Activated CD8-positive, alpha-beta T cell treated with anti-CD3 and anti-CD28 coated beads, Interleukin-2, amount 10 ng/mL, durations not matched to agents 7 days and 5 days (primary cell): ENCODE measurements around the gene LARP4B. TPM values are rescaled to one million over a fixed set of nuclear protein-coding genes. Genes with fewer than 3 reads are reported as not detected.

Experiments
- ATAC-seq: fragments of 150-1000 bp; cut with Tn5 transposase; one replicate; pipeline ENCODE4 v1.10.0; 2021; ENCODE audit warnings: moderate library complexity
- CTCF ChIA-PET: fragments of 350-600 bp; sonication (Branson Sonifier 250); formaldehyde crosslinking; loops from one replicate; lab custom pipeline; 2021; ENCODE audit warnings: antibody characterized with exemption; lab: Charles Lee
- POLR2A ChIA-PET: fragments of 350-600 bp; sonication (Branson Sonifier 250); formaldehyde crosslinking; loops from one replicate; lab custom pipeline; 2021; ENCODE audit warnings: antibody characterized with exemption; lab: Charles Lee
- DNase-seq: peaks from one replicate; pipeline ENCODE4 v3.0.0-alpha.2; 2020
- H3K27ac Mint-ChIP-seq: one replicate; pipeline ENCODE4 v1.8.0; 2021; ENCODE audit warnings: mild to moderate bottlenecking, mixed read lengths
- H3K27me3 Mint-ChIP-seq: one replicate; pipeline ENCODE4 v1.8.0; 2021; ENCODE audit warnings: low read depth, mixed read lengths
- H3K36me3 Mint-ChIP-seq: one replicate; pipeline ENCODE4 v1.8.0; 2021; ENCODE audit warnings: low read depth, mixed read lengths
- H3K4me1 Mint-ChIP-seq: one replicate; pipeline ENCODE4 v1.8.0; 2021; ENCODE audit warnings: low read depth, mixed read lengths
- H3K4me3 Mint-ChIP-seq: one replicate; pipeline ENCODE4 v1.8.0; 2021; ENCODE audit warnings: mild to moderate bottlenecking, mixed read lengths
- H3K9me3 Mint-ChIP-seq: one replicate; pipeline ENCODE4 v1.8.0; 2022; ENCODE audit warnings: mixed read lengths; ENCODE audit not compliant: insufficient read depth
- total RNA-seq, 2 experiments: library from RNA; stranded (reverse); gene quantifications; one replicate each; pipeline ENCODE4 v1.2.3, GENCODE V29; 2021

LARP4B gene
- total RNA-seq, 2 experiments from 2014 or later: 107 to 108 TPM

DNA sequence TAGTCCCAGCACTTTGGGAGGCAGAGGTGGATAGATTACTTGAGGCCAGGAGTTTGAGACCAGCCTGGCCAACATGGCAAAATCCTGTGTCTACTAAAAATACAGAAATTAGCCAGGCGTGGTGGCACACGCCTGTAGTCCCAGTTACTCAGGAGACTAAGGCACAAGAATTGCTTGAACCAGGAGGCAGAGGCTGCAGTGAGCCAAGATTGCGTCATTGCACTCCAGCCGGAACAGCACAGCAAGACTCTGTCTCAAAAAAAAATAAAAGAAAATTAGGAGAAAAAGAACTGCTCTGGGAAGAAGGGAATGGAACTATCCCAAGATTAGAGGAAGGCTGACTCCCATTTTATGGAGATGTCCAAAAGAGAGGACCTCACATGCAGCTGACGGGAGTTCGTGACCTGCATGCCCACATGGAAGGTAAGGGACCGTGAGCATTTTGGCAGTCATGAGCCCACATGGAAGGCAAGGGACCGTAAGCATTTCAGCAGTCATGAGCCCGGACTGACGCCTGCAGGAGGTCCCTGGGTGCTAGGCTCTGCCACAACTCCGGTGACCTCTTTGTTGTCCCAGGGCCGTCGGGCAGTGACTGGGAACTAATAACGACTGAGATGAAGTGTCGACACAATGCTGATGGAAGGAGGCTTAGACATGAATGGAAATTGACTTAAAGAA, 38.1 kb upstream of the LARP4B start:
- no peak overlapping the region for H3K4me3 Mint-ChIP-seq
- no peaks in the 10 kb centered on the region for H3K9me3 Mint-ChIP-seq
- ChIA-PET CTCF (no interaction called here), POLR2A (no interaction called here)
- DNase-seq (no peak), ATAC-seq (no peak)
- H3K27ac Mint-ChIP-seq: no peak overlapping the region
- no peaks in the 10 kb centered on the region for H3K36me3 Mint-ChIP-seq
- peaks cover 7% of the 10 kb centered on the region for H3K4me1 Mint-ChIP-seq
- H3K27me3 Mint-ChIP-seq: peaks cover 20% of the 10 kb centered on the region

DNA sequence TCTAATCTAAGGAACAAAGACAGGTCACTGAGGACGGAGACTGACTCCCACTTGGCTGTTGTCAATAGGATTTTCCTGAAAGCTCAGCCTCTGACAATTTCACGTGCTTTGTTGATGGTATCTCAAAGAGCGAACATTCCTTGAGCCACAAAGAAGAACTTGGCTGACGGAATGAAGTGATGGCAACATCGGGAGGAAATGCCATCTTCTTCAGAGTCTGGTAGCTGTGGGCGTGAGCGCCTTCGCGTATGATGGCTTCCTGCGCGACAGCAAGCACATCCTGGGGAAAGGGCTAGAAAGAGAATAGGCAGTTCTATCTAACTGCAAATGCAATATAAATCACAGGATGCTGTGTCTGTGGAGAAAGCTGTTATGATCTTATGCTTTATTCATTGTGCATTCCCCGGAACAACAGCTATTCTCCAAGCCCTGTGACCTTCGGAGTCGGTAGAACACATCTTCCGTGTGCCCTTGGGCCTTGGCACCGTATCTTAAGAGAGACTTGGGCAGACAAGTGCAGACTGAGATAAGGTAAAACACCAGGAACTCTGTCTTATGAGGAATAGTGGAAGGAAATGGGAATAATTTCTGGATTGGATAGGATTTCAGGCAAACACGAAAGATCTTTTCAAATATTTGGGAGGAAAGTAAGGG, 37.2 kb upstream of the LARP4B start:
- Mint-ChIP-seq H3K4me3 (no peak overlapping the region), H3K27ac (no peak overlapping the region), H3K9me3 (no peaks in the 10 kb centered on the region), H3K27me3 (peaks cover 20% of the 10 kb centered on the region), H3K4me1 (peaks cover 7% of the 10 kb centered on the region), H3K36me3 (no peaks in the 10 kb centered on the region)
- ATAC-seq (no peak), DNase-seq (no peak)
- POLR2A ChIA-PET: no interaction called here
- CTCF ChIA-PET: no interaction called here

DNA sequence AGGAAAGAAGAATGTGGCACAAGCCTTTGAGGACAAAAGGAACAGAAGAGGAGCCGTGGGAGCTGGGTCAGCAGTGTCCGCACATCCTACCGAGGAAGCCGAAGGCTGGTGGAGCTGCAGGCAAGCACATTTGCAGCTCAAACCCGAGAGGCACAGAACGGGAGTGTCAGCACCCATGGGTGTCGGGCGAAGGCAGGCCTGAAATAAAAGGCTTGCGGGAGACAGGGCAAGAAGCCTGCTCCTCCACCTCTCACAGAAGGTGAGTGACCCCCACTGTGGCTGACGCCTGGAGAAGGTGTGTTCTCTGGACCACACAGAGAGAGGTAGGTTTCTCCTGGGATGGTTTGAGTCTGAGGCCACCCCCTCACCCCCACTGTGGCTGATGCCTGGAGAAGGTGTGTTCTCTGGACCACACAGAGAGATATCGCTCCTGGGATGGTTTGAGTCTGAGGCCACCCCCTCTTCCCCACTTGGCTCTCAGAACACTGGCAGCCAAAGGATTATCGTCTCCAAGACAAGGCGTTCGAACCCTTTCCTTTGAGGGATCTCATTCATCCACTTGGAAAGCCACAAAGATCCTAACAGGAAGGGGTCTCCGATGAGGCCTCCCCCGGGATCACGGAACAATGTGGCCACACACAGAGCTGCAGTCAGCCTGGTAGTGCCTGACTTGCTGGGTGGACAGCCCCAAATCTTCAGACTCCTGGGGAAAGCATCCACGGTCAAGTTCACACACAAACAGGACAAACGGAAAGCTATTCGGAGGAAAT, 35.1 kb upstream of the LARP4B start:
- Mint-ChIP-seq H3K27ac (no peak overlapping the region), H3K36me3 (no peaks in the 10 kb centered on the region), H3K27me3 (peaks cover 20% of the 10 kb centered on the region), H3K9me3 (no peaks in the 10 kb centered on the region), H3K4me3 (no peak overlapping the region), H3K4me1 (peaks cover 7% of the 10 kb centered on the region)
- no peak for DNase-seq
- ChIA-PET POLR2A (no interaction called here), CTCF (no interaction called here)
- ATAC-seq: no peak

DNA sequence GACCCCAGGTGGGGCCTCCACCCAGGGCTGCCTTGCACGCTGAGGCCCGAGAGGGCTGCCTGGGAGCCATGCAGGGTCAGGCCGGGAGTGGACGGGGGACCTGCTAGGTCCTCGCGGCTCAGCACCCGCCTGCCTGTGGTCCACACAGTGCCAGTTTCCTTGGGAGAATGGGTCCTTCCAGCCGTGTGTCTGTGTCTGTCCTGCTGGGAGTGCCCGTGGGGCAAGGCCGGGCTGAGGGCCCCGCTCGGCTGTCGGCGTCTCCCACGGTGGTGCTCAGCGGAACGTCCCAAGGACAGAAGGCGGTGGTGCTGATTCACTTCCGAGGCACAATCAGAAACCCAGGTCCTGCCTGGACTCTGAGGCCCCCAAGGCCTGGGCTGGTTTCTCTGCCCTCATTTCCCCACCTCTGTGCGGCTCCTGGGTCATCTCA, 33.5 kb upstream of the LARP4B start:
- CTCF ChIA-PET: no interaction called here
- DNase-seq (no peak), ATAC-seq (no peak)
- no peak overlapping the region for H3K4me3 Mint-ChIP-seq
- POLR2A ChIA-PET: interaction anchor here (0.7 kb wide), 1 partner anchor 535 kb away, joined by 3 read pairs; no protein-coding TSS in a partner anchor
- H3K36me3 Mint-ChIP-seq: no peaks in the 10 kb centered on the region
- peaks cover 7% of the 10 kb centered on the region for H3K4me1 Mint-ChIP-seq
- H3K27ac Mint-ChIP-seq: no peak overlapping the region
- peaks cover 20% of the 10 kb centered on the region for H3K27me3 Mint-ChIP-seq
- no peaks in the 10 kb centered on the region for H3K9me3 Mint-ChIP-seq

DNA sequence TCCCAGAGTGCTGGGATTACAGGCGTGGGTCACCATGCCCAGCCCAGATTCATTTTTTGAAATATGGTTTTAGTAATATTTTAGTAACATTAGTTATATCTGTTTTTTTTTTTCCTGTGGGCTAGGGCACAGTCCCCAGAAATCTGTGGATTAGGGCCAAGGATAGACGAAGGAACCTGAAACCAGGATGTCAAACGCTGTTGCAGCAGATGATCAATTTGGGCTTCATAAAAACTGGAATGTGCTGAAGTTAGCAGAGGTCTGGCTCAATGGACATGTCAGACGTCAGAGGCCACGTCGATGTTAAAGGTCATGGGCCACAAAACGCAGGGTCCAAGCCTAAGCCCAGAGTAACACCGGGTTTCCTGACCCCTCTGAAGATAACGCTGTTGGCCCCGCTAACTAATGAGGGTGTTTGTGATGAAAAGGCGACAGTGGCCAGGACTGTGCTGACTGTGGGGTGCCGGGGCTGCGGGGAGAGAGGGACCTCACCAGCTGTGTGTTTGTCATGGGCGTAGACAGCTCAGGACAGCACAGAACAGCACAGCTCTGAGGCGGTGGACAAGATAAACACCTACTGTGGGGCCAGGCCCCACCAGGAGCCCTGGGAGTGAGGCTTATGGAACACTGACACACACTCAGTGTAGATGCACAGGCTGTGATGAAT, 32.9 kb upstream of the LARP4B start:
- CTCF ChIA-PET: no interaction called here

DNA sequence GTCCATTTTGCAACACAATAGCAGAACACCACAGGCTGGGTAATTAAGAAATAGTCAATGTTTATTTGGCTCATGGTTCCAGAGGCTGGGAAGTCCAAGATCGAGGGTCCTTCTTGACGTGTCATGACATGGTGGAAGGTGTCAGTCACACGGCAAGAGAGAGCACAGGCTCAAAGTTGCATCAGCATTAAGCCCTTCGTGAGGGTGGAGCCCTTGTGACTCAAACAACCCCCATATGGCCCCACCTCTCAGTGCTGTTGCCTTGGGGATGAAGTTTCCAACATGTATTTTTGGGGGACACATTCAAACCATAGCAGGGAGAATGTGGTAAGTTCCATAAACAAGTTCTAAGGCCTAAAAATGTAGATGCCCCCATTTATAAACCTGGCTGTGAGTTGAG, 32.1 kb upstream of the LARP4B start:
- DNase-seq: no peak
- POLR2A ChIA-PET: no interaction called here
- no peak overlapping the region for H3K4me3 Mint-ChIP-seq

More for the DNA sequence above, 32.9 kb upstream of the LARP4B start:
- Mint-ChIP-seq H3K27ac (no peak overlapping the region), H3K4me1 (peaks cover 7% of the 10 kb centered on the region), H3K36me3 (no peaks in the 10 kb centered on the region), H3K4me3 (no peak overlapping the region), H3K27me3 (peaks cover 17% of the 10 kb centered on the region), H3K9me3 (no peaks in the 10 kb centered on the region)
- ATAC-seq (no peak), DNase-seq (no peak)
- POLR2A ChIA-PET: no interaction called here

DNA sequence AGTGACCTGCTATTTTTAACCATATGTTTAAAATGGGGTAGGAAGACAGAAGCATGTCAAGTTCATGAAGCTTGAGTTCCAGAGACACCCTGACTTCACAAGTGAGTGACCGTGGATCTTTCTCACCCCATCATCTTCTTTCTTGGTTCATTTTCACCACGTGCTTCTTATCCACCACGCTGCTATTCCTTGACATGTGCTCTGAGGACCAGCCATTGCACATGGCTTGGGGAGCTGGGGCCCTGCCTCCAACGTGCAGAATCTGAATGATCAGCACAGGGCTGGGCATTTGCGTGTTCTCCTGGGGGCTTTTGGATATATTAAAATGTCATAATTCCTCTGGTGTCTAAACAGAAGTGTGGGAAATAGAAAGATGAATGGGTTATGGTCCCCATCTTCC, 31.7 kb upstream of the LARP4B start:
- peaks cover 7% of the 10 kb centered on the region for H3K4me1 Mint-ChIP-seq
- POLR2A ChIA-PET: no interaction called here
- CTCF ChIA-PET: no interaction called here
- H3K27ac Mint-ChIP-seq: no peak overlapping the region
- ATAC-seq (no peak), DNase-seq (no peak)
- H3K36me3 Mint-ChIP-seq: no peaks in the 10 kb centered on the region
- H3K9me3 Mint-ChIP-seq: no peaks in the 10 kb centered on the region
- no peak overlapping the region for H3K4me3 Mint-ChIP-seq
- H3K27me3 Mint-ChIP-seq: peaks cover 8% of the 10 kb centered on the region

More for the DNA sequence above, 32.1 kb upstream of the LARP4B start:
- peaks cover 7% of the 10 kb centered on the region for H3K4me1 Mint-ChIP-seq
- H3K27me3 Mint-ChIP-seq: peaks cover 10% of the 10 kb centered on the region
- no peaks in the 10 kb centered on the region for H3K9me3 Mint-ChIP-seq
- CTCF ChIA-PET: no interaction called here
- ATAC-seq: no peak
- H3K36me3 Mint-ChIP-seq: no peaks in the 10 kb centered on the region
- no peak overlapping the region for H3K27ac Mint-ChIP-seq

DNA sequence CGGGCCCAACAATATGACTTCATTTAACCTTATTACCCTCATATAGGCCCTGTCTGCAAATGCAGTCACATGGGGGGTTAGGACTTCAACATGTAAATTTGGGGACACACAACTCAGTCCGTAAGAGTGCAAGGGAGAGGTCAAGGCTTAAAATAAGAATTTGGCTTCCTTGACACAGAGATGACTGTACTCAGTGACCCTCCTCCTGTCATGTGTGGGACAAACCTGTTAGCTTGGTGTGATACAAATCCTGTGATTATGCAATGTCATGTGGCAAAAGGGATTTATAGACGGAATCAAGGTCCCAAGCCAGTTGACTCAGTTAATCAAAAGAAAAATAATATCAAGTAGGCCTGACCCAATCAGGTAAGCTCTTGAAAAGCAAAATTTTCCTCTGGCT, 30.8 kb upstream of the LARP4B start:
- Mint-ChIP-seq H3K4me3 (no peak overlapping the region), H3K36me3 (no peaks in the 10 kb centered on the region), H3K27ac (no peak overlapping the region), H3K9me3 (no peaks in the 10 kb centered on the region), H3K4me1 (peaks cover 6% of the 10 kb centered on the region), H3K27me3 (peaks cover 8% of the 10 kb centered on the region)
- ChIA-PET CTCF (no interaction called here), POLR2A (no interaction called here)
- DNase-seq: no peak
- ATAC-seq: no peak

DNA sequence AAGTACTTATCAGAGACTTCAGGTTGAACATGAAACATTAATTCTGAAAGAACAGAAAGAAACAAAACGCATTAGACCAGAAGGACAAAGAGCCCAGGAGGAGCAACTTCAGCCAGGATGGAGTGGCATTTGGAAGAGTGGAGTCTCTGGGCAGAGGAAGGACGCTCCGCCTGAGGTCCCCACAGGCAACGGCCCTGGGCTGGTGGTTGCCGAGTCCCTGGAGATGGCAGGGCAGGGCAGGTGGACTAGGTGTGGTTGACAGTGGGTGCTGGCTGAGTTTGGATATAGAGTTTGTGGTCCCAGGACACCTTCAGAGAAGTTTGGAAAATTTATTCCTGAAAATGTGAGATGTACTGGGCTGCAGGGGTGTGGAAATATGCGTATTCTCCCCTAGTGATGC, 27.4 kb upstream of the LARP4B start:
- ChIA-PET POLR2A (no interaction called here), CTCF (no interaction called here)
- ATAC-seq (no peak), DNase-seq (no peak)
- Mint-ChIP-seq H3K27me3 (peaks cover 5% of the 10 kb centered on the region), H3K4me1 (no peaks in the 10 kb centered on the region), H3K4me3 (no peak overlapping the region), H3K27ac (no peak overlapping the region), H3K36me3 (no peaks in the 10 kb centered on the region), H3K9me3 (no peaks in the 10 kb centered on the region)

DNA sequence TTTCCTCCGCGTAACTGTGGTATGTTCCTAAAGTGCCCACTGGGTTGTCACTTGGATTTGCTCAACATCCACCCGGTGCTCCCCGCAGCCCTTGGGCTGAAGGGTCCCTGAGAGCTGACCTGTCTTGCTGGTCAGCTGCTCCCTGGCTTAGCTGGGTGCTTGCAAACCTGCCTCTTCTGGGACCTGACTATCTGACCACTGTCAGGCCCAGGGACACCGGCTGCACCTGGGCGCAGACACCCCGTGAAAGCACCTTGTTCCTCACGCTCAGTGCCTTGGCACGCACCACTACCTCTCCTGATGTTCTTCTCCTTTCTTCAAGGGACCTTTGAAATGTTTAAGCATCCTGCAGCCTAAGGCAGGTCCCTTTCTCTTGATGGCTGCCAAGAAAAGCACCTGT, 26.6 kb upstream of the LARP4B start:
- CTCF ChIA-PET: no interaction called here
- Mint-ChIP-seq H3K27ac (no peak overlapping the region), H3K27me3 (peaks cover 5% of the 10 kb centered on the region), H3K4me3 (no peak overlapping the region), H3K36me3 (no peaks in the 10 kb centered on the region), H3K9me3 (no peaks in the 10 kb centered on the region), H3K4me1 (no peaks in the 10 kb centered on the region)
- DNase-seq: no peak
- no peak for ATAC-seq
- POLR2A ChIA-PET: no interaction called here

DNA sequence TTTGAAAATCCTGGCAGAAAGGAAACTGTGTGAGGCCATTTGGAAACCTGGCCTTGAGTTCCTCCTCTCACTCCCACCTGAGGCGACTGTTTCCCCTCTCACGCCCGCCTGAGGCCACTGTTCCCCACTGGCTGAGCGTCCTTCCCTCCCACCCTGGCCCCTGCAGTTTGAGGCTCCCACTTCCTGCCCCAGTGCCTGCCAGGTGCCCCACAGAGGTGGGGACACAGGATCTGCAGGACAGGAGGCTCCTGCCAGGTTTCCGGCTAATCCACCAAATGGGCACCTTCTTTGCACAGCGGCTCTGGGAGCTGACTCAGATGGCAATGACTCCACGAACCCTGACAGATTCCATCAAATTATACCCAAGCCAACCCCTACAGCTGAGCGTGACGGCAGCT, 24.3 kb upstream of the LARP4B start:
- CTCF ChIA-PET: no interaction called here

More for the DNA sequence above, 24.3 kb upstream of the LARP4B start:
- POLR2A ChIA-PET: no interaction called here
- Mint-ChIP-seq H3K27me3 (peaks cover 5% of the 10 kb centered on the region), H3K4me3 (no peak overlapping the region), H3K27ac (no peak overlapping the region), H3K4me1 (no peaks in the 10 kb centered on the region), H3K36me3 (no peaks in the 10 kb centered on the region), H3K9me3 (no peaks in the 10 kb centered on the region)
- DNase-seq: no peak
- ATAC-seq: no peak
